MM.1S (cell line): Measurements from ENCODE around the gene LCE5A.

ENCODE experiments used
- EZH2 ChIP-seq: fragments of 300-600 bp; sonication (generic); optimal IDR thresholded peaks from 2 replicates; pipeline ENCODE3; 2017; ENCODE audit warnings: low read depth, mild to moderate bottlenecking, antibody characterized with exemption, low read length, mixed read lengths
- EZH2phosphoT487 ChIP-seq: fragments of 300-600 bp; sonication (generic); IDR thresholded peaks from 2 replicates; pipeline ENCODE4 v1.6.1; 2018; ENCODE audit warnings: antibody characterized with exemption, low read length
- TF ChIP-seq, protein P1 (sequence below): fragments of 300-600 bp; sonication (generic); IDR thresholded peaks from 2 replicates; pipeline ENCODE4 v1.5.1; 2016; ENCODE audit warnings: antibody characterized with exemption, low read length, mixed read lengths

DNA sequence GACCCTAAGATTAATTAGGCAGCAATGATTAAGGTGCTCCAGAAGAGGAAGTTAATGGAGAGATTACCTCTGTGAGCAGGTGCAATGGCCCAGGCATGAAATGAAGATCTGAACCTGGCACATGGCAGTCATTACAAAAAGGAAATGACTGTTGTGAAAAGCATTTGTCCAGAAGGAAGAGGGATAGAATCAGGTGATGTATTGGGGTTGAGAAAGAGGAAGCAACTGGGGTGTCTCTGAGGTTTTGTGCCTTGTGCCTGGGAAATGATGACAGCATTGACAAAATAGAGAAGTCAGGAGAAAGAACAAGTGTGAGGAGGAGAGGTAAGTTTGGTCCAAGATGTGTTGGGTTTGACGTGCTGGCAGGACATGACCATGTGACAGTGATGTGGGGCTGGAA, 9.2 kb downstream of the LCE5A start:
- TF ChIP-seq, protein P1, sequence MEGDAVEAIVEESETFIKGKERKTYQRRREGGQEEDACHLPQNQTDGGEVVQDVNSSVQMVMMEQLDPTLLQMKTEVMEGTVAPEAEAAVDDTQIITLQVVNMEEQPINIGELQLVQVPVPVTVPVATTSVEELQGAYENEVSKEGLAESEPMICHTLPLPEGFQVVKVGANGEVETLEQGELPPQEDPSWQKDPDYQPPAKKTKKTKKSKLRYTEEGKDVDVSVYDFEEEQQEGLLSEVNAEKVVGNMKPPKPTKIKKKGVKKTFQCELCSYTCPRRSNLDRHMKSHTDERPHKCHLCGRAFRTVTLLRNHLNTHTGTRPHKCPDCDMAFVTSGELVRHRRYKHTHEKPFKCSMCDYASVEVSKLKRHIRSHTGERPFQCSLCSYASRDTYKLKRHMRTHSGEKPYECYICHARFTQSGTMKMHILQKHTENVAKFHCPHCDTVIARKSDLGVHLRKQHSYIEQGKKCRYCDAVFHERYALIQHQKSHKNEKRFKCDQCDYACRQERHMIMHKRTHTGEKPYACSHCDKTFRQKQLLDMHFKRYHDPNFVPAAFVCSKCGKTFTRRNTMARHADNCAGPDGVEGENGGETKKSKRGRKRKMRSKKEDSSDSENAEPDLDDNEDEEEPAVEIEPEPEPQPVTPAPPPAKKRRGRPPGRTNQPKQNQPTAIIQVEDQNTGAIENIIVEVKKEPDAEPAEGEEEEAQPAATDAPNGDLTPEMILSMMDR, result no peak
- TF ChIP-seq EZH2 (no peak), EZH2phosphoT487 (no peak)
